B cell (primary cell): ENCODE results near the gene FBH1. TPM values are rescaled to one million over a fixed set of nuclear protein-coding genes. Genes with fewer than 3 reads are reported as not detected.

Source experiments
- ATAC-seq: fragments of 200-7000 bp; cut with Tn5 transposase; one replicate; pipeline ENCODE4 v1.10.0; 2021; ENCODE audit warnings: low read depth, mild to moderate bottlenecking, moderate number of reproducible peaks, moderate library complexity
- CTCF ChIA-PET: fragments of 350-600 bp; sonication (Branson Sonifier 250); formaldehyde crosslinking; loops from one replicate; lab custom pipeline; 2021; ENCODE audit warnings: antibody characterized with exemption, inconsistent platforms; lab: Charles Lee
- POLR2A ChIA-PET: fragments of 350-600 bp; sonication (Branson Sonifier 250); formaldehyde crosslinking; loops from one replicate; lab custom pipeline; 2021; ENCODE audit warnings: antibody characterized with exemption; lab: Charles Lee
- DNase-seq: peaks from one replicate; pipeline ENCODE4 v3.0.0; 2013
- H2AFZ ChIP-seq: 2 replicates; pipeline ENCODE4 v1.6.1; 2012; ENCODE audit warnings: mild to moderate bottlenecking, low read depth, low read length; ENCODE audit not compliant: insufficient read depth, poor library complexity, severe bottlenecking
- H3K27ac ChIP-seq, 2 donors: 1 replicate in 1 of 2; 2 replicates in 1 of 2; pipeline ENCODE4 v1.5.1; 2012 to 2013; ENCODE audit warnings: low read length in 2 of 2, mild to moderate bottlenecking in 2 of 2, moderate library complexity in 1 of 2
- H3K27me3 ChIP-seq, 4 experiments: fragments of 200-600 bp in 1 of 4; sonication (generic) in 1 of 4; replicated peaks in 1 of 4; 1 replicate in 2 of 4; 2 replicates in 2 of 4; pipeline versions ENCODE4 v1.6.1 to v1.7.0; 2013 to 2016; ENCODE audit warnings: low read length in 3 of 4, mild to moderate bottlenecking in 2 of 4, mixed read lengths in 1 of 4, moderate library complexity in 1 of 4; ENCODE audit not compliant: insufficient read depth in 4 of 4, control insufficient read depth in 3 of 4; ENCODE audit errors: control extremely low read depth in 1 of 4
- H3K36me3 ChIP-seq, 2 experiments: replicated peaks in 1 of 2; 1 replicate in 1 of 2; 2 replicates in 1 of 2; pipeline versions ENCODE4 v1.6.1 to v1.7.1; 2013; ENCODE audit warnings: low read length in 1 of 2; ENCODE audit not compliant: insufficient read depth in 2 of 2, control insufficient read depth in 1 of 2; ENCODE audit errors: control extremely low read depth in 1 of 2, extremely low read depth in 1 of 2
- H3K4me1 ChIP-seq, 2 donors: fragments of 200-600 bp in 1 of 2; sonication (generic) in 1 of 2; 1 replicate in 1 of 2; 2 replicates in 1 of 2; pipeline versions ENCODE4 v1.5.1 to v1.6.1; 2013 to 2017; ENCODE audit warnings: low read length in 2 of 2; ENCODE audit not compliant: control insufficient read depth in 2 of 2, insufficient read depth in 2 of 2
- H3K4me2 ChIP-seq: replicated peaks from 2 replicates; pipeline ENCODE3; 2012; ENCODE audit warnings: mild to moderate bottlenecking, low read depth, low read length; ENCODE audit not compliant: poor library complexity, severe bottlenecking
- H3K4me3 ChIP-seq, 5 experiments: fragments of 200-600 bp in 1 of 5; sonication (generic) in 1 of 5; 1 replicate in 3 of 5; 2 replicates in 2 of 5; pipeline versions ENCODE4 v1.5.1 to v1.7.0; 2011 to 2016; ENCODE audit warnings: low read length in 4 of 5, mild to moderate bottlenecking in 4 of 5, low read depth in 2 of 5, control low read depth in 1 of 5, moderate library complexity in 1 of 5; ENCODE audit not compliant: insufficient read depth in 1 of 5; ENCODE audit errors: control extremely low read depth in 1 of 5, extremely low read depth in 1 of 5
- H3K79me2 ChIP-seq: fragments of 200-600 bp; sonication (generic); one replicate; pipeline ENCODE4 v1.6.0; 2016; ENCODE audit warnings: low read length; ENCODE audit not compliant: control insufficient read depth, insufficient read depth
- H3K9ac ChIP-seq: fragments of 200-600 bp; sonication (generic); 2 replicates; pipeline ENCODE4 v1.6.1; 2017; ENCODE audit warnings: mild to moderate bottlenecking, low read length, moderate library complexity
- H3K9me3 ChIP-seq, 3 donors: one replicate each; pipeline versions ENCODE4 v1.6.1 to v1.7.1; 2013; ENCODE audit warnings: low read length in 2 of 3; ENCODE audit not compliant: control insufficient read depth in 2 of 3, insufficient read depth in 1 of 3; ENCODE audit errors: control extremely low read depth in 1 of 3
- H4K20me1 ChIP-seq: 2 replicates; pipeline ENCODE4 v1.6.0; 2012; ENCODE audit warnings: mild to moderate bottlenecking, low read length; ENCODE audit not compliant: insufficient read depth, control insufficient read depth, poor library complexity, severe bottlenecking
- H3K27ac Mint-ChIP-seq: one replicate; pipeline ENCODE4 v1.8.0; 2021; ENCODE audit warnings: mixed read lengths
- H3K27me3 Mint-ChIP-seq: one replicate; pipeline ENCODE4 v1.8.0; 2021; ENCODE audit warnings: mixed read lengths
- H3K4me1 Mint-ChIP-seq: one replicate; pipeline ENCODE4 v1.8.0; 2021; ENCODE audit warnings: mixed read lengths
- H3K4me3 Mint-ChIP-seq: one replicate; pipeline ENCODE4 v1.8.0; 2021; ENCODE audit warnings: mixed read lengths
- H3K9me3 Mint-ChIP-seq: one replicate; pipeline ENCODE4 v1.8.0; 2022; ENCODE audit warnings: mixed read lengths; ENCODE audit not compliant: insufficient read depth
- EZH2 ChIP-seq: IDR thresholded peaks from 2 replicates; pipeline ENCODE4 v1.6.1; 2012; ENCODE audit warnings: borderline replicate concordance, low read depth, mild to moderate bottlenecking, moderate library complexity, low read length; ENCODE audit not compliant: insufficient read depth, poor library complexity, severe bottlenecking
- WGBS: methylation state at CpG from one replicate; pipeline ENCODE4 v1.1.5; 2013; ENCODE audit warnings: missing lambda C conversion rate; ENCODE audit not compliant: insufficient coverage; 5-methylcytosine and 5-hydroxymethylcytosine counted together
- intact Hi-C: fragments of 100-400 bp; cut with micrococcal nuclease; formaldehyde crosslinking; loops from one replicate; pipeline ENCODE4 v1.10.0; 2022
- polyA plus RNA-seq: library from polyadenylated mRNA; depleted of rRNA; stranded (reverse); fragments of >200 nt; gene quantifications from 2 replicates; pipeline ENCODE4 v1.2.3, GENCODE V29; 2012
- total RNA-seq, 2 donors: library from RNA; stranded (reverse); fragments of 120-200 nt in 1 of 2; gene quantifications; 1 replicate in 1 of 2; 2 replicates in 1 of 2; pipeline versions ENCODE4 v1.2.3 to v1.2.4, GENCODE V29; 2013 to 2022
- TF ChIP-seq, protein P1 (sequence below): fragments of 200-600 bp; IDR thresholded peaks from one replicate; pipeline ENCODE4 v1.8.0; 2022; ENCODE audit warnings: antibody characterized with exemption, mild to moderate bottlenecking

Gene FBH1
- total and polyA plus RNA-seq, 2 donors (not counting 1 experiment from before 2014, with no cell fraction given): 86.4 to 129 TPM

GRCh38 chr10:5932345-5932744 lies 42.3 kb downstream of the FBH1 start:
- 98% methylated on average over 5 of the region's 5 CpGs for WGBS
- Histone ChIP-seq H3K36me3 (peaks cover 2 to 60% of the 10 kb centered on the region in 2 experiments), H3K9me3 (no peaks in the 10 kb centered on the region), H2AFZ (no peak overlapping the region), H3K27ac (no peak overlapping the region), H3K27me3 (no peaks in the 10 kb centered on the region), H3K4me2 (no peak overlapping the region), H4K20me1 (no peaks in the 10 kb centered on the region), H3K4me3 (no peak overlapping the region), H3K79me2 (no peaks in the 10 kb centered on the region), H3K4me1 (no peaks in the 10 kb centered on the region), H3K9ac (no peak overlapping the region)
- Mint-ChIP-seq H3K27ac (no peak overlapping the region), H3K27me3 (no peaks in the 10 kb centered on the region), H3K9me3 (no peaks in the 10 kb centered on the region), H3K4me1 (no peaks in the 10 kb centered on the region), H3K4me3 (no peak overlapping the region)
- ATAC-seq (no peak), DNase-seq (no peak)
- CTCF ChIA-PET: no interaction called here
- intact Hi-C loops: no loop called here
- TF ChIP-seq, protein P1, sequence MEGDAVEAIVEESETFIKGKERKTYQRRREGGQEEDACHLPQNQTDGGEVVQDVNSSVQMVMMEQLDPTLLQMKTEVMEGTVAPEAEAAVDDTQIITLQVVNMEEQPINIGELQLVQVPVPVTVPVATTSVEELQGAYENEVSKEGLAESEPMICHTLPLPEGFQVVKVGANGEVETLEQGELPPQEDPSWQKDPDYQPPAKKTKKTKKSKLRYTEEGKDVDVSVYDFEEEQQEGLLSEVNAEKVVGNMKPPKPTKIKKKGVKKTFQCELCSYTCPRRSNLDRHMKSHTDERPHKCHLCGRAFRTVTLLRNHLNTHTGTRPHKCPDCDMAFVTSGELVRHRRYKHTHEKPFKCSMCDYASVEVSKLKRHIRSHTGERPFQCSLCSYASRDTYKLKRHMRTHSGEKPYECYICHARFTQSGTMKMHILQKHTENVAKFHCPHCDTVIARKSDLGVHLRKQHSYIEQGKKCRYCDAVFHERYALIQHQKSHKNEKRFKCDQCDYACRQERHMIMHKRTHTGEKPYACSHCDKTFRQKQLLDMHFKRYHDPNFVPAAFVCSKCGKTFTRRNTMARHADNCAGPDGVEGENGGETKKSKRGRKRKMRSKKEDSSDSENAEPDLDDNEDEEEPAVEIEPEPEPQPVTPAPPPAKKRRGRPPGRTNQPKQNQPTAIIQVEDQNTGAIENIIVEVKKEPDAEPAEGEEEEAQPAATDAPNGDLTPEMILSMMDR: no peak
- no peak for TF ChIP-seq EZH2
- POLR2A ChIA-PET: no interaction called here

DNA sequence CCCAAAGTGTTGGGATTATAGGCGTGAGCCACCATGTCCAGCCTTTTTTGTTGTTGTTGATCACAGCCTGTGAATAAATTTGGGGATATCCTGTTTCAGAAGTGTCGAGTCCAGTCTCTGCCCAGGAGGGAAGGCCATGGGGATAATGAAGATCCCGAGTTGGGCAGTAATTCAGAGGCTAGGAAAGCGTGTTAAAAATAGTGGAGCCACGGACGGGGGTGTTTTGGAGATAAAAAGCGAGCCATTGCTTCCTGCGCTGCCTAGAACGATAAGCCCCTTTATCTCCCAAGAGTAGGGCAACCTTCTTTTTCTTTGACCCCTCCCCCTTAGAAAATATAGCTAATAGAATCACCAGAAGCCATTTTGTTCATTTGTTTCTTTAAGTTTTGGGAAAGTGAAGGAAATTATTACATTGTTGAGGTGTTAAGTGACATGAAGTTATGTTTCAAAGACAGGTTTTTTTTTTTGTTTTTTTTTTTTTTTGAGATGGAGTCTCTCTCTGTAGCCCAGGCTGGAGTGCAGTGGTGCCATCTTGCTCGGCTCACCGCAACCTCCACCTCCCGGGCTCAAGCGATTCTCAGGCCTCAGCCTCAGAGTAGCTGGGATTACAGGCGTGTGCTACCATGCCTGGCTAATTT lies 44.0 kb downstream of the FBH1 start:
- Histone ChIP-seq H4K20me1 (no peaks in the 10 kb centered on the region), H3K9ac (no peak overlapping the region), H3K27me3 (no peaks in the 10 kb centered on the region), H3K4me3 (no peak overlapping the region), H3K79me2 (no peaks in the 10 kb centered on the region), H3K27ac (no peak overlapping the region), H3K4me1 (no peaks in the 10 kb centered on the region), H2AFZ (no peak overlapping the region), H3K9me3 (no peaks in the 10 kb centered on the region), H3K36me3 (peaks cover 0 to 59% of the 10 kb centered on the region in 2 experiments), H3K4me2 (no peak overlapping the region)
- ChIA-PET CTCF (no interaction called here), POLR2A (no interaction called here)
- intact Hi-C loops: no loop called here
- DNase-seq (no peak), ATAC-seq (no peak)
- H3K4me3 Mint-ChIP-seq: no peak overlapping the region
- no peaks in the 10 kb centered on the region for H3K9me3 Mint-ChIP-seq
- TF ChIP-seq EZH2: no peak
- TF ChIP-seq, protein P1: no peak
- no peaks in the 10 kb centered on the region for H3K27me3 Mint-ChIP-seq
- no peak overlapping the region for H3K27ac Mint-ChIP-seq
- no peaks in the 10 kb centered on the region for H3K4me1 Mint-ChIP-seq
- 99% methylated on average over 8 of the region's 14 CpGs for WGBS
